ENCODE measurements around the gene APOO.

GRCh38 chrX:23805389-23805788, 102.3 kb downstream of the APOO start:
- TF ChIP-seq CTCF (IDR thresholded peaks at IDR 0.05; ENCODE audit: insufficient read depth, low read length, poor library complexity, severe bottlenecking) (no peak), EZH2phosphoT487 (conservative IDR thresholded peaks at IDR 0.05; ENCODE audit: low read length) (no peak)

Measured in SU-DHL-6 (cell line).